ENCODE results near the gene DNM3.

The DNM3 gene

GRCh38 chr1:171869097-171869496 lies 27.8 kb downstream of the DNM3 start:
- no peak for DNase-seq (ENCODE audit: low read depth in 2 of 2)

- DNase-seq (ENCODE audit: low read depth in 2 of 2), result no peak
Measured at GRCh38 chr1:171871848-171872247, 30.6 kb downstream of the DNM3 start.

GRCh38 chr1:171872430-171872829 lies 31.1 kb downstream of the DNM3 start:
- no peak for DNase-seq (ENCODE audit: low read depth in 2 of 2)

- DNase-seq (ENCODE audit: low read depth in 2 of 2), result no peak
Measured at GRCh38 chr1:171873664-171874063, 32.4 kb downstream of the DNM3 start.

- no peak for DNase-seq (ENCODE audit: low read depth in 2 of 2)
Measured at GRCh38 chr1:171877701-171878100, 36.4 kb downstream of the DNM3 start.

- DNase-seq (ENCODE audit: low read depth in 2 of 2), result no peak
Measured at GRCh38 chr1:171879556-171879955, 38.3 kb downstream of the DNM3 start.

- no peak for DNase-seq (ENCODE audit: low read depth in 2 of 2)
Measured at GRCh38 chr1:171881442-171881841, 40.1 kb downstream of the DNM3 start.

GRCh38 chr1:171883849-171884248 lies 42.6 kb downstream of the DNM3 start:
- no peak for DNase-seq (ENCODE audit: low read depth in 2 of 2)

- no peak for DNase-seq (ENCODE audit: low read depth in 2 of 2)
Measured at GRCh38 chr1:171884475-171884874, 43.2 kb downstream of the DNM3 start.

- no peak for DNase-seq (ENCODE audit: low read depth in 2 of 2)
Measured at GRCh38 chr1:171890131-171890530, 48.8 kb downstream of the DNM3 start.

- DNase-seq (ENCODE audit: low read depth in 2 of 2), result no peak
Measured at GRCh38 chr1:171896936-171897703, 55.8 kb downstream of the DNM3 start.

- no peak for DNase-seq (ENCODE audit: low read depth in 2 of 2)
Measured at GRCh38 chr1:171898941-171899340, 57.6 kb downstream of the DNM3 start.

- no peak for DNase-seq (ENCODE audit: low read depth in 2 of 2)
Measured at GRCh38 chr1:171899838-171900237, 58.5 kb downstream of the DNM3 start.

- no peak for DNase-seq (ENCODE audit: low read depth in 2 of 2)
Measured at GRCh38 chr1:171901245-171901644, 59.9 kb downstream of the DNM3 start.

- DNase-seq (ENCODE audit: low read depth in 2 of 2), result no peak
Measured at GRCh38 chr1:171902527-171902926, 61.2 kb downstream of the DNM3 start.

GRCh38 chr1:171904778-171905450 lies 63.6 kb downstream of the DNM3 start:
- no peak for DNase-seq (ENCODE audit: low read depth in 2 of 2)

- DNase-seq (ENCODE audit: low read depth in 2 of 2), result no peak
Measured at GRCh38 chr1:171909711-171910110, 68.4 kb downstream of the DNM3 start.

- DNase-seq (ENCODE audit: low read depth in 2 of 2), result no peak
Measured at GRCh38 chr1:171910786-171911185, 69.5 kb downstream of the DNM3 start.

- DNase-seq (ENCODE audit: low read depth in 2 of 2), result no peak
Measured at GRCh38 chr1:171911506-171911905, 70.2 kb downstream of the DNM3 start.

GRCh38 chr1:171912509-171913175 lies 71.3 kb downstream of the DNM3 start:
- DNase-seq (ENCODE audit: low read depth in 2 of 2), result no peak

GRCh38 chr1:171913385-171913784 lies 72.1 kb downstream of the DNM3 start:
- DNase-seq (ENCODE audit: low read depth in 2 of 2), result no peak

GRCh38 chr1:171916315-171916771 lies 75.0 kb downstream of the DNM3 start:
- no peak for DNase-seq (ENCODE audit: low read depth in 2 of 2)

- DNase-seq (ENCODE audit: low read depth in 2 of 2), result no peak
Measured at GRCh38 chr1:171917331-171917730, 76.0 kb downstream of the DNM3 start.
